Measurements from ENCODE around the gene NAV2.

NAV2 gene

DNA sequence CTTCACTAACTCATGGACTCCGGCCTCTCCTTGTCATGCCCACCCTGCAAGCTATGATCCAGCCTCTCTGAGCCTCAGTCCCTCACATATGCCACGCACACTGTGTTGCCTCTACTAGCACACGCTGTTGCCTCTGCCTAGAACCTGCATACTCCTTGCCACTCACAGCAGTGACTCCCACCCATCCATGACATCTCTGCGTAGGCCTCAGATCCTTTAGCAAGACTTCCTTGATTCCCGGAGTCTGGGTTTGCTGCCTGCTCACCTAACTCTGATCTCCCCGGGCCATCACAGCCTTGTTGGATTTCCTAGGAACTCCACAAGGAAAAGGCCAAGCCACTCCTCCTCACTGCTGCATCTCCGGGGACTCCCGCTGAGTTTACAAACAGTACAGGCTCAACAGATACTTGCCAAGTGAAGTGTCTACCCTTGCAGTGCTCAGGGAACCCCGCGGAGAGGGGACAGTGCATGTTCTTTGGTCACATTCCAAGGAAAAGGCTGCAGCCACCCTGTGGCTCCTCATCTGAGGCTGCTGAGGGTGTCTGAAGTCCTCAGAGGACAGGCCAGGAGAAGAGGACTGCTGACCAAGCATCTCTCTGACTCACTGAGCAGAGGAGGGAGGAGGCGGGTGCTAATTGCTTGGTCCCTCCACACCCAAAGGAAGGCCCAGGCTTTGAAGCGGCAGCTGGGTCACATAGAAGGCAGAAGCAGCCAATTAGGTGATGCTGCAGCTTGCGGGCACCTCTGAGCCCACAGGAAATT is 42.4 kb upstream of the NAV2 start:
- TF ChIP-seq, protein P1, sequence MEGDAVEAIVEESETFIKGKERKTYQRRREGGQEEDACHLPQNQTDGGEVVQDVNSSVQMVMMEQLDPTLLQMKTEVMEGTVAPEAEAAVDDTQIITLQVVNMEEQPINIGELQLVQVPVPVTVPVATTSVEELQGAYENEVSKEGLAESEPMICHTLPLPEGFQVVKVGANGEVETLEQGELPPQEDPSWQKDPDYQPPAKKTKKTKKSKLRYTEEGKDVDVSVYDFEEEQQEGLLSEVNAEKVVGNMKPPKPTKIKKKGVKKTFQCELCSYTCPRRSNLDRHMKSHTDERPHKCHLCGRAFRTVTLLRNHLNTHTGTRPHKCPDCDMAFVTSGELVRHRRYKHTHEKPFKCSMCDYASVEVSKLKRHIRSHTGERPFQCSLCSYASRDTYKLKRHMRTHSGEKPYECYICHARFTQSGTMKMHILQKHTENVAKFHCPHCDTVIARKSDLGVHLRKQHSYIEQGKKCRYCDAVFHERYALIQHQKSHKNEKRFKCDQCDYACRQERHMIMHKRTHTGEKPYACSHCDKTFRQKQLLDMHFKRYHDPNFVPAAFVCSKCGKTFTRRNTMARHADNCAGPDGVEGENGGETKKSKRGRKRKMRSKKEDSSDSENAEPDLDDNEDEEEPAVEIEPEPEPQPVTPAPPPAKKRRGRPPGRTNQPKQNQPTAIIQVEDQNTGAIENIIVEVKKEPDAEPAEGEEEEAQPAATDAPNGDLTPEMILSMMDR (IDR thresholded peaks at IDR 0.05; ENCODE audit: insufficient read depth, low read depth, low read length, missing control alignments), result no peak
- H3K4me3 ChIP-seq (ENCODE audit: low read depth, low read length), result no peak overlapping the region
- no peak for DNase-seq (ENCODE audit: low read depth)

DNA sequence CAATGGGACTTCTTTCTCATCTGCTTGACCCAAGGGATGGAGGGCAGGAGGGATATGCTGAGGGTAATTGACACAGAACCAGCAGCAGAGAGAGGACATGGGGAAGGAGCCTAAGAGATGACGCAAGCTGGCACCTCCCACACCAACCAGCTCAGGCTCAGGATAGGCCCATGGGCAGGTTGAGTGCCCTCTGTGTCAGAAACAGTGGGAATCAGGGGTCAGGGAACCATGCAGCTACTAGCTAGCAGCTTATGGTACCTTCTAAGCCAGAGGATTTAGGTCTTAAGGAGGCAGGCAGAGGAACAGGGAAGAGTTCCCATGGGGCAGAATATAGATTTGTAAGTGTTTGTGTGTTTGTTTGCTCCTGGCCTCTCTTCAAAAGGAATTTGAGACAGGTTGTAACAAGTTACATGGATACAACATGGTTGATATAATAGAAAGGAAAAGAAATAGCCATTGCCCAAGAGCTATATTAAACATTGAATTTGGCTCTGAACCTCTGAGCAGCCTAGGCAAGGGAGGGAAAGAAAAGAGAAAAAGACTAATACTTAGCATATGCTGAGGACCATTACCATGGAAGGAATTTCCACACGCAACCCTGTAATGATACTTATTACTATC is 39.9 kb upstream of the NAV2 start:
- TF ChIP-seq, protein P1 (IDR thresholded peaks at IDR 0.05; ENCODE audit: insufficient read depth, low read depth, low read length, missing control alignments), result no peak
- H3K4me3 ChIP-seq (ENCODE audit: low read depth, low read length), result no peak overlapping the region
- DNase-seq (ENCODE audit: low read depth), result no peak

DNA sequence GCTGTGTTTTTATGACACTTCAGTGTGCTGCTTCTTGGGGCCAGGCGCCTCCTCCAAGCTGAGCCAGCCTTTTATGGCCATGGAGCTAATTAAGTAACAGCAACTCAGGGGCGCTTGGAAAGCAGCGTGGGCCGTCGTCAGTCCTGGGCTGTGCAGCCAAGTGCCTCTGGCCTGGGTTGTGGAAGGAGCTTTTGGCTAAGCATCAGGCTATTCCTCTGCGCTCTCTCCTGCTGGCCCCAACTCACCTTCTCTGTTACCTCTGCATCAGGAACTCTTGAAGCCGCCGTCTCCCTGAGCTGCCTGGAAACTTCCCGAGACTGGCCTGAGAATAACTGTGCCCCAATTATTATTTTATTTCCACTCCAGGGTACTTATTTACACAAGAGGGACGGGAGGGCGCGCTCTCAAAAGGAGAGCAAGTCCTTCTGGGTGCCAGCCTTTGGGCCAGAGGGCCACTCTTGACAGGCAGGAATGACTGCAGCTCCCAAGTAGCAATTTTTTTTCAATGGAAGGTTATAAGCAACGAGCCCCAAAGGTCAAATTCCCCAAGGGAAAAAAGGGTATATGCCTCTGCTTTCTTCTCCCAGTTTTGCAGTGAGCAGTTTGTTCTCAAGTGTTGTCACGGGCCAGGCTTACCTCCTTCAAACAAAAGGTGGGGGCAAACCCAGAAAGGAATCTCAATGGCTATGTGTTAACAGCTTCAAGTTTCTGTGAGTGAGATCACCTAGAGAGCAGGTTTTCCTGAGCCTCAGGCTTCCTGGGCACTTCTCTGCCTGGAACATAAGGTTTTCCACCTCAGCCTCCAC is 38.5 kb upstream of the NAV2 start:
- TF ChIP-seq, protein P1 (IDR thresholded peaks at IDR 0.05; ENCODE audit: insufficient read depth, low read depth, low read length, missing control alignments), result no peak

DNA sequence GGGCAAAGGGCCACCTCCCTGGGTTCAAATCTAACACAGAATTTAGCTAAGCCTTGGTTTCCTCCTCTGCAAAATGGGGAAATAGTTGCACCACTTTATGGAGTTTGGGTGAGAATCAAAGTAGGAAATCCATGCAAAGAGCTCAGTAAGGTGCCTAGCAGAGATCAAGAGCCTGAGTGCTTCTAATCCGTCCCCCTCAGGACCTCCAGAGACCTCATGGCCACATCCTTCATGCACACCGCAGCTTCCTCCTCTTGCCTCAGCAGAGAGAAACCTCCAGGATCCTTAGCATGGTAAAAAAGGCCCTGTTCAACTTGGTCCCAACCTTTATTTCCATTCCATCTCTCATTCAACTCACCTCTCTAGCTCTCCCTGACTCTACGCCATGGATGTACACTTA is 37.8 kb upstream of the NAV2 start:
- TF ChIP-seq, protein P1 (IDR thresholded peaks at IDR 0.05; ENCODE audit: insufficient read depth, low read depth, low read length, missing control alignments), result no peak
- no peak overlapping the region for H3K4me3 ChIP-seq (ENCODE audit: low read depth, low read length)
- no peak for DNase-seq (ENCODE audit: low read depth)

More for the DNA sequence above, 38.5 kb upstream of the NAV2 start:
- no peak for DNase-seq (ENCODE audit: low read depth)
- no peak overlapping the region for H3K4me3 ChIP-seq (ENCODE audit: low read depth, low read length)

DNA sequence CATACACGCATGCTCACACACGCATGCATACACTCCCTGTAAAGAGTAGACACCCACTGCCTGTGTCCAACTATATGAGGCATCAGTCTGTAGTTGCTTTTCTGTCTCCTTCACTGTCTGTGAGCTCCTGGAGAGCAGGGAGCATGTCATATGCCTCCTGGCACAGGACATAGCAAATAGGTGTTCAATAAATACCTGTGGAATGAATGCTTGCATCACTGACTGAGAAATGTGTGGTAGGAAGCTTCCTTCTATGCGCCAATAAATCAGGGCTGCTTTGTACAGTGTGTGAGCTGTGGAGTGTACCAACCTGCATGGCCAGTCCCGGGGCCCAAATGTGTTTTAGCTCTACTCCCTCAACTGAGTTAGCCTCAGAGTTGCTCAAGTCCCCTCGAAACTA is 37.2 kb upstream of the NAV2 start:
- no peak for DNase-seq (ENCODE audit: low read depth)
- H3K4me3 ChIP-seq (ENCODE audit: low read depth, low read length), result no peak overlapping the region
- TF ChIP-seq, protein P1 (IDR thresholded peaks at IDR 0.05; ENCODE audit: insufficient read depth, low read depth, low read length, missing control alignments), result no peak

DNA sequence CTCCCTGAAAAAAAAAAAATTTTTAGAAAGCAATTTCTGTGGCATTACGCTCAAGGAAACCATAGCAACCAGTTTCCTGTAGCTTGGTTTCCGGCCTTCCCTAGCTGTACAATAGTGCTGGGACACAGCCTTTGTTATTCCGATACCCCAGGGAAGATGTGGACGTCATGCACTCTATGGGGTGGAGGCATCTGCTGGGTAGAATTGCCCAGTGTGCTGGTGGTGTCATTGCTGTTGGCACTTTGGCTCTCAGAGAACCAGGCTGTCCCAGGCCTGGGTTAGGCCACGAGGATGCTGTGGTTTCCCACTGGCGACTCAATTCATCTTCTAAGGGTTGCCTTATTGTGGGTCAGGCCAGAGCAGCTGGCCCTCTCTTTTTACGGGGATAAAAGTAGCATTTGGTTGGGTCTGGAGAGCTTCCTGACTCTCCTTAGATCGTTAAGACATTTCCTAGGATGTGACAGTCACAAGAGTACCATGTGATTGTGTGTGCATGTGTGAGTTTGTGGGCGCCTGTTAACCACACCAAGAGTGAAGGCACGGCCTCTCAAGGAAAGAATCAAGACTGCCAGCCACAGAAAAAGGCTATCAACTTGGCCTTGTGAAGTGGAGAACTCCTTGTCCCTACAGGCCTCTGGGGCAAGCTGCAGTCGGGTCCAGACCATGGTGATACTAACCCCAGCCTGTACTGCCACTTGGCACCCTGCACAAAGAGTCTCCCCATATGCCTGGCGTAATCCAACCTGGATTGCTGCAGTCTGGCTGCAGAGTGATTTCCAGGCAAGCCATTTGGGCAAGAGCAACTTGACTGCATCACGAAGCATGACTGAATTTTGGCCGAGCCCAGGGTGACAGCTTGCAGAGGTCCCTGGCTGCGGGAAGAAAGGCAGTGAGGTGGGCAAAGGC is 35.9 kb upstream of the NAV2 start:
- H3K4me3 ChIP-seq (ENCODE audit: low read depth, low read length), result no peak overlapping the region
- TF ChIP-seq, protein P1 (IDR thresholded peaks at IDR 0.05; ENCODE audit: insufficient read depth, low read depth, low read length, missing control alignments), result no peak
- no peak for DNase-seq (ENCODE audit: low read depth)
